Esophagus muscularis mucosa (tissue), 4 donors: Measurements from ENCODE around the gene METTL26. TPM values are rescaled to one million over a fixed set of nuclear protein-coding genes. Genes with fewer than 3 reads are reported as not detected.

ENCODE experiments used
- DNase-seq: peaks from one replicate; pipeline ENCODE4 v3.0.0-alpha.2; 2017; ENCODE audit errors: extremely low spot score
- H3K27ac ChIP-seq, 4 donors: fragments of 200-600 bp; sonication (generic); replicated peaks in 1 of 4; 1 replicate in 3 of 4; 2 replicates in 1 of 4; pipeline ENCODE4 v1.5.1; 2016 to 2019; ENCODE audit warnings: mild to moderate bottlenecking in 1 of 4
- H3K27me3 ChIP-seq, 4 donors: fragments of 200-600 bp; sonication (generic); one replicate each; pipeline versions ENCODE4 v1.5.1 to v1.6.0; 2016 to 2019
- H3K36me3 ChIP-seq, 4 donors: fragments of 200-600 bp; sonication (generic); one replicate each; pipeline ENCODE4 v1.5.1; 2016 to 2019
- H3K4me1 ChIP-seq, 4 donors: fragments of 200-600 bp; sonication (generic); one replicate each; pipeline ENCODE4 v1.5.1; 2016 to 2019
- H3K4me3 ChIP-seq, 4 donors: fragments of 200-600 bp; sonication (generic); 1 replicate in 2 of 4; 2 replicates in 2 of 4; pipeline ENCODE4 v1.5.1; 2016 to 2019; ENCODE audit warnings: mild to moderate bottlenecking in 4 of 4, moderate library complexity in 1 of 4
- H3K9me3 ChIP-seq, 4 donors: fragments of 200-600 bp; sonication (generic); 1 replicate in 3 of 4; 2 replicates in 1 of 4; pipeline ENCODE4 v1.5.1; 2016 to 2019
- CTCF ChIP-seq, 3 experiments: fragments of 200-600 bp in 2 of 3; fragments of 450-650 bp in 1 of 3; sonication (generic) in 2 of 3; IDR thresholded peaks; one replicate each; pipeline ENCODE4 v1.5.1; 2017 to 2019; ENCODE audit warnings: antibody characterized with exemption in 3 of 3, mild to moderate bottlenecking in 2 of 3, moderate library complexity in 1 of 3
- EP300 ChIP-seq: sonication (generic); formaldehyde crosslinking; IDR thresholded peaks from one replicate; pipeline ENCODE4 v1.6.1; 2017; ENCODE audit warnings: antibody characterized with exemption
- POLR2A ChIP-seq: fragments of 450-650 bp; IDR thresholded peaks from one replicate; pipeline ENCODE4 v1.6.1; 2017; ENCODE audit warnings: antibody characterized with exemption, moderate library complexity, mild to moderate bottlenecking, low read depth
- POLR2AphosphoS5 ChIP-seq, 2 donors: sonication (generic); formaldehyde crosslinking; IDR thresholded peaks; one replicate each; pipeline ENCODE4 v1.6.1; 2017; ENCODE audit warnings: antibody characterized with exemption in 2 of 2
- WGBS: methylation state at CpG from one replicate; pipeline ENCODE4 v1.1.5; 2018; 5-methylcytosine and 5-hydroxymethylcytosine counted together
- intact Hi-C: fragments of 100-400 bp; cut with DNase I; formaldehyde crosslinking; loops from one replicate; pipeline ENCODE4 v1.15.1; 2023
- total RNA-seq, 4 donors: library from RNA; depleted of rRNA; stranded (reverse); fragments of >200 nt; gene quantifications; one replicate each; pipeline versions ENCODE4 v1.1.0 to v1.2.1, GENCODE V29; 2016

Gene METTL26
- total RNA-seq, 4 donors from 2014 or later: 129 to 166 (median 142) TPM

GRCh38 chr16:593807-594206 is 42.3 kb downstream of the METTL26 start:
- no peaks in the 10 kb centered on the region for H3K27me3 ChIP-seq
- H3K4me1 ChIP-seq: peaks cover 11 to 47% (median 32%) of the 10 kb centered on the region in 4 donors
- intact Hi-C loops: no loop called here
- 84% methylated on average over 9 of the region's 16 CpGs for WGBS
- H3K4me3 ChIP-seq: no peak overlapping the region
- H3K36me3 ChIP-seq: peaks cover 0 to 32% (median 16%) of the 10 kb centered on the region in 4 donors
- TF ChIP-seq EP300 (no peak), POLR2A (no peak), POLR2AphosphoS5 (IDR thresholded peaks at IDR 0.05) (no peak), CTCF (IDR thresholded peaks at IDR 0.05) (no peak)
- no peaks in the 10 kb centered on the region for H3K9me3 ChIP-seq
- no peak for DNase-seq
- H3K27ac ChIP-seq: no peak overlapping the region

GRCh38 chr16:593406-593805 is 42.7 kb downstream of the METTL26 start:
- peaks cover 0 to 30% (median 14%) of the 10 kb centered on the region in 4 donors for H3K36me3 ChIP-seq
- intact Hi-C loops: no loop called here
- DNase-seq: no peak
- TF ChIP-seq POLR2A: no peak
- TF ChIP-seq POLR2AphosphoS5 (IDR thresholded peaks at IDR 0.05): no peak
- no peaks in the 10 kb centered on the region for H3K27me3 ChIP-seq
- H3K4me3 ChIP-seq: no peak overlapping the region
- 92% methylated on average over 9 of the region's 9 CpGs for WGBS
- H3K27ac ChIP-seq: no peak overlapping the region
- H3K4me1 ChIP-seq: peaks cover 12 to 50% (median 34%) of the 10 kb centered on the region in 4 donors
- no peaks in the 10 kb centered on the region for H3K9me3 ChIP-seq

- H3K27me3 ChIP-seq: no peaks in the 10 kb centered on the region
- TF ChIP-seq CTCF (IDR thresholded peaks at IDR 0.05) (no peak), POLR2AphosphoS5 (IDR thresholded peaks at IDR 0.05) (peak in 1 of 2 donors; percentile 14), POLR2A (no peak)
- intact Hi-C loops: no loop called here
- H3K4me3 ChIP-seq: no peak overlapping the region
- H3K27ac ChIP-seq: peak overlapping the region in 1 of 4 donors; percentile 8
- peaks cover 19 to 57% (median 41%) of the 10 kb centered on the region in 4 donors for H3K4me1 ChIP-seq
- peaks cover 0 to 30% (median 14%) of the 10 kb centered on the region in 4 donors for H3K36me3 ChIP-seq
- DNase-seq: no peak
- 79% methylated on average over 24 of the region's 24 CpGs for WGBS
- no peaks in the 10 kb centered on the region for H3K9me3 ChIP-seq
These were observed 43.4 kb downstream of the METTL26 start for GRCh38 chr16:592518-593306.

GRCh38 chr16:591892-592517 is 44.1 kb downstream of the METTL26 start:
- Histone ChIP-seq H3K9me3 (no peaks in the 10 kb centered on the region), H3K4me1 (peaks cover 25 to 64% (median 48%) of the 10 kb centered on the region in 4 donors), H3K27ac (no peak overlapping the region), H3K27me3 (no peaks in the 10 kb centered on the region), H3K36me3 (peaks cover 0 to 30% (median 14%) of the 10 kb centered on the region in 4 donors), H3K4me3 (no peak overlapping the region)
- DNase-seq: no peak
- TF ChIP-seq CTCF (IDR thresholded peaks at IDR 0.05): no peak
- intact Hi-C loops: no loop called here
- WGBS: 87% methylated on average over 11 of the region's 15 CpGs

- DNase-seq: no peak
- Histone ChIP-seq H3K4me1 (peaks cover 30 to 72% (median 56%) of the 10 kb centered on the region in 4 donors), H3K27ac (no peak overlapping the region), H3K27me3 (peaks cover 0 to 2% (median 0%) of the 10 kb centered on the region in 4 donors), H3K9me3 (no peaks in the 10 kb centered on the region), H3K4me3 (peak overlapping the region in 3 of 4 donors; percentile 83 to 94 (median 87)), H3K36me3 (peaks cover 0 to 23% (median 9%) of the 10 kb centered on the region in 4 donors)
- no peak for TF ChIP-seq CTCF (IDR thresholded peaks at IDR 0.05)
- no peak for TF ChIP-seq EP300
- no peak for TF ChIP-seq POLR2AphosphoS5 (IDR thresholded peaks at IDR 0.05)
- TF ChIP-seq POLR2A: no peak
- WGBS: 78% methylated on average over 8 of the region's 8 CpGs
- intact Hi-C loops: no loop called here
These were observed 44.9 kb downstream of the METTL26 start for GRCh38 chr16:591231-591630.
